A549 (cell line): ENCODE measurements around the gene FAM240B. TPM values are rescaled to one million over a fixed set of nuclear protein-coding genes. Genes with fewer than 3 reads are reported as not detected.

Source experiments
- polyA plus RNA-seq, 4 experiments: library from polyadenylated mRNA; depleted of rRNA in 3 of 4; stranded (reverse); fragments of >200 nt; fragmentation: RNase III in 1 of 4; extraction: RNeasy Plus Mini Kit Qiagen cat#74134 plus additional on column Dnase treatment in 1 of 4; gene quantifications; 2 replicates in 3 of 4; 3 replicates in 1 of 4; pipeline ENCODE4 v1.2.3, GENCODE V29; 2011 to 2017
- small RNA-seq, 6 experiments: library from RNA; depleted of rRNA; stranded (forward); fragments of <200 nt; gene quantifications; one replicate each; pipeline ENCODE3, GENCODE V24; 2012

FAM240B gene
- polyA plus RNA-seq, 2 of the 4 experiments (the other 2 are of a cell fraction), result not detected

Small RNAs within 50 kb of the gene (small RNA-seq; reads per million reads assigned to genes)
- gene RNU6-765P, result 0 to 0.26 (median 0) reads per million in 6 experiments

Other genes starting within 250 kb of the FAM240B start
- 15.9 and 20.7 TPM in 2 replicates for gene ANKRD18A, start 99.5 kb downstream of the FAM240B start, polyA plus RNA-seq (2011; rRNA removed)
- gene ANKRD18A, start 99.5 kb downstream of the FAM240B start, polyA plus RNA-seq (2017; fragmentation: RNase III; extraction: RNeasy Plus Mini Kit Qiagen cat#74134 plus additional on column Dnase treatment), result 4.0 to 4.9 TPM (median 4.2 TPM) in 3 replicates